HepG2 (cell line): ENCODE results near the gene ARHGAP30. TPM values are rescaled to one million over a fixed set of nuclear protein-coding genes. Genes with fewer than 3 reads are reported as not detected.

Experiments used
- ATF1 ChIP-seq: IDR thresholded peaks from 2 replicates; pipeline ENCODE4 v1.6.1; 2016; ENCODE audit warnings: mild to moderate bottlenecking, control low read depth
- ATF2 ChIP-seq: sonication (generic); formaldehyde crosslinking; IDR thresholded peaks from 2 replicates; pipeline ENCODE4 v1.4.0; 2020; ENCODE audit warnings: missing genetic modification reagents
- CBFB ChIP-seq: sonication (generic); formaldehyde crosslinking; IDR thresholded peaks from 2 replicates; pipeline ENCODE4 v1.4.0; 2020; ENCODE audit warnings: missing genetic modification reagents
- DZIP1 ChIP-seq: sonication (generic); formaldehyde crosslinking; IDR thresholded peaks from 2 replicates; pipeline ENCODE4 v1.5.0; 2020; ENCODE audit warnings: mild to moderate bottlenecking, missing genetic modification reagents
- E2F5 ChIP-seq: sonication (generic); formaldehyde crosslinking; conservative IDR thresholded peaks from 2 replicates; pipeline ENCODE4 v1.4.0; 2020; ENCODE audit warnings: missing genetic modification reagents
- FOXK2 ChIP-seq: fragments of 450-650 bp; IDR thresholded peaks from 2 replicates; pipeline ENCODE4 v1.6.1; 2016
- GATAD2A ChIP-seq: IDR thresholded peaks from 2 replicates; pipeline ENCODE4 v1.6.1; 2016
- HOXA3 ChIP-seq: sonication (generic); formaldehyde crosslinking; IDR thresholded peaks from 2 replicates; pipeline ENCODE4 v1.5.0; 2020; ENCODE audit warnings: missing genetic modification reagents
- LRRFIP1 ChIP-seq: sonication (generic); formaldehyde crosslinking; conservative IDR thresholded peaks from 2 replicates; pipeline ENCODE4 v1.4.0; 2020; ENCODE audit warnings: missing genetic modification reagents
- NCOA1 ChIP-seq: sonication (generic); formaldehyde crosslinking; IDR thresholded peaks from 2 replicates; pipeline ENCODE4 v1.9.0; 2021; ENCODE audit warnings: missing genetic modification reagents
- ONECUT2 ChIP-seq: sonication (generic); formaldehyde crosslinking; IDR thresholded peaks from 2 replicates; pipeline ENCODE4 v1.4.0; 2020; ENCODE audit warnings: missing genetic modification reagents
- PHB2 ChIP-seq: fragments of 450-650 bp; IDR thresholded peaks from 2 replicates; pipeline ENCODE4 v1.6.1; 2018; ENCODE audit not compliant: partially characterized antibody
- POLR2AphosphoS5 ChIP-seq: IDR thresholded peaks from 2 replicates; pipeline ENCODE4 v1.6.1; 2012; ENCODE audit warnings: low read depth, low read length
- SIN3A ChIP-seq: IDR thresholded peaks from 2 replicates; pipeline ENCODE4 v1.6.1; 2011; ENCODE audit warnings: low read depth, mild to moderate bottlenecking, control low read depth, low read length, borderline replicate concordance
- SNAPC2 ChIP-seq: sonication (generic); formaldehyde crosslinking; IDR thresholded peaks from 2 replicates; pipeline ENCODE4 v1.8.1; 2022; ENCODE audit warnings: mild to moderate bottlenecking, missing genetic modification reagents
- SSRP1 ChIP-seq: IDR thresholded peaks from 2 replicates; pipeline ENCODE4 v1.6.1; 2016; ENCODE audit warnings: control low read depth
- UBTF ChIP-seq: sonication (generic); formaldehyde crosslinking; IDR thresholded peaks from 2 replicates; pipeline ENCODE4 v1.4.0; 2020; ENCODE audit warnings: mild to moderate bottlenecking, missing genetic modification reagents
- XRCC5 ChIP-seq: fragments of 200-400 bp; formaldehyde crosslinking; optimal IDR thresholded peaks from 2 replicates; pipeline ENCODE3; 2017; ENCODE audit warnings: mild to moderate bottlenecking, low read length
- ZEB1 ChIP-seq: IDR thresholded peaks from 2 replicates; pipeline ENCODE4 v1.6.1; 2012; ENCODE audit warnings: mild to moderate bottlenecking, low read depth, inconsistent platforms; ENCODE audit not compliant: insufficient replicate concordance
- ZNF24 ChIP-seq: fragments of 450-650 bp; IDR thresholded peaks from 2 replicates; pipeline ENCODE4 v1.6.1; 2017; ENCODE audit warnings: antibody characterized with exemption, mild to moderate bottlenecking
- ZNF749 ChIP-seq: sonication (generic); formaldehyde crosslinking; IDR thresholded peaks from 2 replicates; pipeline ENCODE4 v1.8.0; 2022; ENCODE audit warnings: mild to moderate bottlenecking, missing genetic modification reagents, moderate library complexity, borderline replicate concordance
- ZNF891 ChIP-seq: sonication (generic); formaldehyde crosslinking; IDR thresholded peaks from 2 replicates; pipeline ENCODE4 v1.5.0; 2020; ENCODE audit warnings: mild to moderate bottlenecking, missing genetic modification reagents
- polyA plus RNA-seq, 8 experiments: library from polyadenylated mRNA; depleted of rRNA in 3 of 8; stranded (reverse) in 7 of 8; unstranded in 1 of 8; fragments of >200 nt; fragmentation: Illumina TruSeq in 4 of 8; extraction: Trizol in 4 of 8; gene quantifications; 2 replicates each; pipeline versions ENCODE4 v1.2.1 to v1.2.3, GENCODE V29; 2011 to 2016; ENCODE audit warnings: low read depth in 4 of 8, missing spikeins in 1 of 8, mixed read lengths in 1 of 8; ENCODE audit not compliant: insufficient read depth in 1 of 8
- total RNA-seq, 5 experiments: library from RNA; depleted of rRNA; stranded (reverse); fragments of >200 nt; fragmentation: Illumina TruSeq; extraction: Trizol; gene quantifications; 2 replicates each; pipeline ENCODE4 v1.2.3, GENCODE V29; 2016; ENCODE audit warnings: low read depth in 1 of 5

ARHGAP30 gene
- total and polyA plus RNA-seq, 2 of the 13 experiments (the other 11 are each of a cell fraction or from before 2014, with no cell fraction given) = 0.13 to 0.20 TPM

GRCh38 chr1:161117759-161118581 lies 48.3 kb upstream of the ARHGAP30 start, which contains the start of the genes NIT1 and PFDN2 (continued):
- TF ChIP-seq LRRFIP1 (no peak), DZIP1 (CRISPR knock-in tag) (no peak), ZNF749 (0 out of 2 replicates have a peak, but pooled peaks have one; percentile 26), XRCC5 (peak; percentile 29), ATF2 (CRISPR knock-in tag) (no peak), ZNF891 (CRISPR knock-in tag) (peak; percentile 87), GATAD2A (CRISPR knock-in tag) (peak; percentile 40; the same call in 1 of the 2 replicates), ONECUT2 (CRISPR knock-in tag) (no peak), SIN3A (peak; percentile 43; the same call in 1 of the 2 replicates), CBFB (peak; percentile 81), SSRP1 (no peak), FOXK2 (no peak), ATF1 (CRISPR knock-in tag) (peak; percentile 87), HOXA3 (CRISPR knock-in tag) (peak; percentile 98), SNAPC2 (CRISPR knock-in tag) (no peak; the same call in 1 of the 2 replicates), E2F5 (CRISPR knock-in tag) (no peak), UBTF (peak; percentile 62; the same call in 1 of the 2 replicates), PHB2 (no peak), ZEB1 (no peak), ZNF24 (no peak), NCOA1 (CRISPR knock-in tag) (no peak), POLR2AphosphoS5 (peak; percentile 83)
